Natural killer cell (primary cell): ENCODE measurements around the gene PTPRN. TPM values are rescaled to one million over a fixed set of nuclear protein-coding genes. Genes with fewer than 3 reads are reported as not detected.

Experiments
- ATAC-seq, 3 donors: fragments of 150-1000 bp in 2 of 3; fragments of 200-7000 bp in 1 of 3; cut with Tn5 transposase; 1 replicate in 1 of 3; 2 replicates in 2 of 3; pipeline ENCODE4 v1.10.0; 2021; ENCODE audit warnings: mild to moderate bottlenecking in 2 of 3, moderate library complexity in 2 of 3
- DNase-seq, 2 donors: peaks; one replicate each; pipeline versions ENCODE4 v3.0.0 to v3.0.0-alpha.2; 2013 to 2021; ENCODE audit warnings: mixed read lengths in 1 of 2
- H3K27ac ChIP-seq: one replicate; pipeline ENCODE4 v1.5.1; 2013; ENCODE audit warnings: mild to moderate bottlenecking, low read length
- H3K27me3 ChIP-seq: one replicate; pipeline ENCODE4 v1.6.1; 2013; ENCODE audit warnings: low read length; ENCODE audit not compliant: control insufficient read depth, insufficient read depth
- H3K36me3 ChIP-seq: one replicate; pipeline ENCODE4 v1.6.1; 2013; ENCODE audit warnings: low read length; ENCODE audit not compliant: control insufficient read depth, insufficient read depth
- H3K4me1 ChIP-seq: one replicate; pipeline ENCODE4 v1.6.1; 2013; ENCODE audit warnings: low read length; ENCODE audit not compliant: control insufficient read depth, insufficient read depth
- H3K4me3 ChIP-seq: one replicate; pipeline ENCODE4 v1.5.1; 2013; ENCODE audit warnings: low read length
- H3K9me3 ChIP-seq: one replicate; pipeline ENCODE4 v1.6.1; 2013; ENCODE audit warnings: low read length; ENCODE audit not compliant: control insufficient read depth, insufficient read depth
- H3K27ac Mint-ChIP-seq, 2 donors: one replicate each; pipeline ENCODE4 v1.8.0; 2022; ENCODE audit warnings: mild to moderate bottlenecking in 2 of 2, mixed read lengths in 2 of 2, moderate library complexity in 1 of 2
- H3K27me3 Mint-ChIP-seq, 2 donors: one replicate each; pipeline ENCODE4 v1.8.0; 2022; ENCODE audit warnings: low read depth in 2 of 2, mixed read lengths in 2 of 2
- H3K36me3 Mint-ChIP-seq: one replicate; pipeline ENCODE4 v1.8.0; 2022; ENCODE audit warnings: mixed read lengths
- H3K4me1 Mint-ChIP-seq, 2 donors: one replicate each; pipeline ENCODE4 v1.8.0; 2022; ENCODE audit warnings: mixed read lengths in 2 of 2
- H3K4me3 Mint-ChIP-seq: one replicate; pipeline ENCODE4 v1.8.0; 2022; ENCODE audit warnings: mild to moderate bottlenecking, moderate library complexity, mixed read lengths
- H3K9me3 Mint-ChIP-seq, 2 donors: one replicate each; pipeline ENCODE4 v1.8.0; 2022; ENCODE audit warnings: mixed read lengths in 2 of 2
- CTCF ChIP-seq: fragments of 200-600 bp; IDR thresholded peaks from one replicate; pipeline ENCODE4 v1.8.0; 2022; ENCODE audit warnings: antibody characterized with exemption
- WGBS: methylation state at CpG from one replicate; pipeline ENCODE4 v1.1.7; 2013; ENCODE audit warnings: missing lambda C conversion rate; ENCODE audit not compliant: insufficient coverage; 5-methylcytosine and 5-hydroxymethylcytosine counted together
- intact Hi-C: fragments of 100-400 bp; cut with micrococcal nuclease; formaldehyde crosslinking; loops from one replicate; pipeline ENCODE4 v1.14.2; 2022
- total RNA-seq, 4 donors: library from RNA; stranded (reverse); fragments of 120-200 nt in 1 of 4; gene quantifications; one replicate each; pipeline versions ENCODE4 v1.2.3 to v1.2.4, GENCODE V29; 2013 to 2022

PTPRN gene
- total RNA-seq, 3 donors from 2014 or later (not counting 1 experiment from before 2014, with no cell fraction given): 0.23 to 0.35 TPM; not detected in 1

- Histone ChIP-seq H3K27me3 (no peaks in the 10 kb centered on the region), H3K27ac (no peak overlapping the region), H3K9me3 (no peaks in the 10 kb centered on the region), H3K4me1 (peaks cover 10% of the 10 kb centered on the region), H3K36me3 (peaks cover 8% of the 10 kb centered on the region), H3K4me3 (no peak overlapping the region)
- 91% methylated on average over 16 of the region's 16 CpGs for WGBS
- Mint-ChIP-seq H3K36me3 (no peaks in the 10 kb centered on the region), H3K27me3 (no peaks in the 10 kb centered on the region), H3K4me1 (peaks cover 6 to 17% of the 10 kb centered on the region in 2 donors), H3K27ac (peak overlapping the region in 1 of 2 donors; percentile 31), H3K9me3 (no peaks in the 10 kb centered on the region), H3K4me3 (no peak overlapping the region)
- no peak for TF ChIP-seq CTCF
- intact Hi-C loops: no loop called here
- DNase-seq (no peak), ATAC-seq (no peak)
These were observed 18.6 kb downstream of the PTPRN start for GRCh38 chr2:219290381-219291171.

GRCh38 chr2:219289537-219290361 is 19.5 kb downstream of the PTPRN start:
- DNase-seq: no peak
- 84% methylated on average over 16 of the region's 16 CpGs for WGBS
- H3K9me3 ChIP-seq: no peaks in the 10 kb centered on the region
- intact Hi-C loops: no loop called here
- peaks cover 15% of the 10 kb centered on the region for H3K36me3 ChIP-seq
- H3K4me3 ChIP-seq: no peak overlapping the region
- no peaks in the 10 kb centered on the region for H3K36me3 Mint-ChIP-seq
- no peak overlapping the region for H3K4me3 Mint-ChIP-seq
- H3K4me1 ChIP-seq: peaks cover 5% of the 10 kb centered on the region
- H3K27ac ChIP-seq: no peak overlapping the region
- H3K4me1 Mint-ChIP-seq: peaks cover 6 to 13% of the 10 kb centered on the region in 2 donors
- no peak overlapping the region for H3K27ac Mint-ChIP-seq
- no peak for TF ChIP-seq CTCF
- H3K9me3 Mint-ChIP-seq: no peaks in the 10 kb centered on the region
- no peak for ATAC-seq
- H3K27me3 Mint-ChIP-seq: no peaks in the 10 kb centered on the region
- no peaks in the 10 kb centered on the region for H3K27me3 ChIP-seq

GRCh38 chr2:219289195-219289536 is 20.0 kb downstream of the PTPRN start:
- H3K4me1 ChIP-seq: no peaks in the 10 kb centered on the region
- Mint-ChIP-seq H3K27me3 (no peaks in the 10 kb centered on the region), H3K27ac (no peak overlapping the region), H3K4me1 (peaks cover 3 to 8% of the 10 kb centered on the region in 2 donors), H3K36me3 (no peaks in the 10 kb centered on the region), H3K9me3 (no peaks in the 10 kb centered on the region), H3K4me3 (no peak overlapping the region)
- 88% methylated on average over 6 of the region's 6 CpGs for WGBS
- no peak overlapping the region for H3K27ac ChIP-seq
- ATAC-seq: no peak
- intact Hi-C loops: no loop called here
- H3K4me3 ChIP-seq: no peak overlapping the region
- no peaks in the 10 kb centered on the region for H3K9me3 ChIP-seq
- TF ChIP-seq CTCF: no peak
- DNase-seq: no peak
- peaks cover 20% of the 10 kb centered on the region for H3K36me3 ChIP-seq
- no peaks in the 10 kb centered on the region for H3K27me3 ChIP-seq
